ENCODE data around the gene ZNF219. TPM values are rescaled to one million over a fixed set of nuclear protein-coding genes. Genes with fewer than 3 reads are reported as not detected.

ZNF219 gene
- total RNA-seq, 1 experiment from 2014 or later: 3.8 TPM

- no peak for DNase-seq
- no peaks in the 10 kb centered on the region for H4K20me1 ChIP-seq (ENCODE audit: insufficient read depth, low read depth, low read length)
- H2AFZ ChIP-seq (ENCODE audit: low read length): no peak overlapping the region
- no peaks in the 10 kb centered on the region for H3K4me1 ChIP-seq (ENCODE audit: low read length)
- no peak overlapping the region for H3K4me3 ChIP-seq (ENCODE audit: low read length)
- H3K79me2 ChIP-seq (ENCODE audit: low read length): no peaks in the 10 kb centered on the region
- no peaks in the 10 kb centered on the region for H3K9me3 ChIP-seq (ENCODE audit: low read length)
- H3K9me2 ChIP-seq (replicated peaks; ENCODE audit: insufficient read depth, low read length): no peaks in the 10 kb centered on the region
- no peak overlapping the region for H3K27ac ChIP-seq (ENCODE audit: low read length)
- no peaks in the 10 kb centered on the region for H3K36me3 ChIP-seq (ENCODE audit: insufficient read depth, low read length)
- no peak overlapping the region for H3K4me2 ChIP-seq (ENCODE audit: low read depth, low read length, poor library complexity, severe bottlenecking)
- H3K9ac ChIP-seq (ENCODE audit: low read length): no peak overlapping the region
- no peaks in the 10 kb centered on the region for H3K27me3 ChIP-seq (ENCODE audit: low read length)
Observed at GRCh38 chr14:21081521-21082142, 16.8 kb downstream of the ZNF219 start.

- no peaks in the 10 kb centered on the region for H3K9me2 ChIP-seq (replicated peaks; ENCODE audit: insufficient read depth, low read length)
- H4K20me1 ChIP-seq (ENCODE audit: insufficient read depth, low read depth, low read length): no peaks in the 10 kb centered on the region
- H2AFZ ChIP-seq (ENCODE audit: low read length): no peak overlapping the region
- no peaks in the 10 kb centered on the region for H3K36me3 ChIP-seq (ENCODE audit: insufficient read depth, low read length)
- DNase-seq: no peak
- no peak overlapping the region for H3K27ac ChIP-seq (ENCODE audit: low read length)
- no peaks in the 10 kb centered on the region for H3K79me2 ChIP-seq (ENCODE audit: low read length)
- no peaks in the 10 kb centered on the region for H3K27me3 ChIP-seq (ENCODE audit: low read length)
- H3K4me3 ChIP-seq (ENCODE audit: low read length): no peak overlapping the region
- no peaks in the 10 kb centered on the region for H3K9me3 ChIP-seq (ENCODE audit: low read length)
- H3K4me1 ChIP-seq (ENCODE audit: low read length): no peaks in the 10 kb centered on the region
- H3K4me2 ChIP-seq (ENCODE audit: low read depth, low read length, poor library complexity, severe bottlenecking): no peak overlapping the region
- no peak overlapping the region for H3K9ac ChIP-seq (ENCODE audit: low read length)
Observed at GRCh38 chr14:21078726-21079125, 19.7 kb downstream of the ZNF219 start.

- Histone ChIP-seq H4K20me1 (ENCODE audit: insufficient read depth, low read depth, low read length) (no peaks in the 10 kb centered on the region), H3K9ac (ENCODE audit: low read length) (no peak overlapping the region), H3K4me2 (ENCODE audit: low read depth, low read length, poor library complexity, severe bottlenecking) (no peak overlapping the region), H2AFZ (ENCODE audit: low read length) (no peak overlapping the region), H3K4me1 (ENCODE audit: low read length) (no peaks in the 10 kb centered on the region), H3K79me2 (ENCODE audit: low read length) (no peaks in the 10 kb centered on the region), H3K27me3 (ENCODE audit: low read length) (no peaks in the 10 kb centered on the region), H3K27ac (ENCODE audit: low read length) (no peak overlapping the region), H3K36me3 (ENCODE audit: insufficient read depth, low read length) (no peaks in the 10 kb centered on the region), H3K9me3 (ENCODE audit: low read length) (no peaks in the 10 kb centered on the region), H3K4me3 (ENCODE audit: low read length) (no peak overlapping the region), H3K9me2 (replicated peaks; ENCODE audit: insufficient read depth, low read length) (no peaks in the 10 kb centered on the region)
- no peak for DNase-seq
Observed at GRCh38 chr14:21078287-21078686, 20.2 kb downstream of the ZNF219 start.

GRCh38 chr14:21077672-21078071 lies 20.8 kb downstream of the ZNF219 start:
- Histone ChIP-seq H3K9ac (ENCODE audit: low read length) (no peak overlapping the region), H3K9me2 (replicated peaks; ENCODE audit: insufficient read depth, low read length) (no peaks in the 10 kb centered on the region), H3K36me3 (ENCODE audit: insufficient read depth, low read length) (no peaks in the 10 kb centered on the region), H3K4me1 (ENCODE audit: low read length) (no peaks in the 10 kb centered on the region), H2AFZ (ENCODE audit: low read length) (no peak overlapping the region), H3K27me3 (ENCODE audit: low read length) (no peaks in the 10 kb centered on the region), H3K79me2 (ENCODE audit: low read length) (no peaks in the 10 kb centered on the region), H4K20me1 (ENCODE audit: insufficient read depth, low read depth, low read length) (no peaks in the 10 kb centered on the region), H3K4me3 (ENCODE audit: low read length) (no peak overlapping the region), H3K9me3 (ENCODE audit: low read length) (no peaks in the 10 kb centered on the region), H3K27ac (ENCODE audit: low read length) (no peak overlapping the region), H3K4me2 (ENCODE audit: low read depth, low read length, poor library complexity, severe bottlenecking) (no peak overlapping the region)
- no peak for DNase-seq

GRCh38 chr14:21075719-21076437 lies 22.6 kb downstream of the ZNF219 start:
- H3K4me3 ChIP-seq (ENCODE audit: low read length): no peak overlapping the region
- no peak overlapping the region for H3K4me2 ChIP-seq (ENCODE audit: low read depth, low read length, poor library complexity, severe bottlenecking)
- H3K27ac ChIP-seq (ENCODE audit: low read length): no peak overlapping the region
- H3K27me3 ChIP-seq (ENCODE audit: low read length): 0 out of 2 replicates have a peak, but pooled peaks cover 3% of the 10 kb centered on the region
- H3K4me1 ChIP-seq (ENCODE audit: low read length): peaks cover 16% of the 10 kb centered on the region
- no peaks in the 10 kb centered on the region for H3K9me3 ChIP-seq (ENCODE audit: low read length)
- H3K9me2 ChIP-seq (replicated peaks; ENCODE audit: insufficient read depth, low read length): no peaks in the 10 kb centered on the region
- no peak overlapping the region for H3K9ac ChIP-seq (ENCODE audit: low read length)
- no peak for DNase-seq
- no peak overlapping the region for H2AFZ ChIP-seq (ENCODE audit: low read length)
- H3K36me3 ChIP-seq (ENCODE audit: insufficient read depth, low read length): no peaks in the 10 kb centered on the region
- no peaks in the 10 kb centered on the region for H3K79me2 ChIP-seq (ENCODE audit: low read length)
- H4K20me1 ChIP-seq (ENCODE audit: insufficient read depth, low read depth, low read length): no peaks in the 10 kb centered on the region

GRCh38 chr14:21074398-21075272 lies 23.8 kb downstream of the ZNF219 start:
- Histone ChIP-seq H3K27me3 (ENCODE audit: low read length) (peaks cover 3% of the 10 kb centered on the region; the same call in 1 of the 2 replicates), H4K20me1 (ENCODE audit: insufficient read depth, low read depth, low read length) (no peaks in the 10 kb centered on the region), H3K79me2 (ENCODE audit: low read length) (no peaks in the 10 kb centered on the region), H3K27ac (ENCODE audit: low read length) (no peak overlapping the region), H3K9me2 (replicated peaks; ENCODE audit: insufficient read depth, low read length) (no peaks in the 10 kb centered on the region), H3K36me3 (ENCODE audit: insufficient read depth, low read length) (no peaks in the 10 kb centered on the region), H3K4me2 (ENCODE audit: low read depth, low read length, poor library complexity, severe bottlenecking) (no peak overlapping the region), H3K9me3 (ENCODE audit: low read length) (no peaks in the 10 kb centered on the region), H3K9ac (ENCODE audit: low read length) (no peak overlapping the region), H2AFZ (ENCODE audit: low read length) (no peak overlapping the region), H3K4me1 (ENCODE audit: low read length) (peaks cover 26% of the 10 kb centered on the region), H3K4me3 (ENCODE audit: low read length) (no peak overlapping the region)
- no peak for DNase-seq

GRCh38 chr14:21073921-21074320 lies 24.5 kb downstream of the ZNF219 start:
- peaks cover 3% of the 10 kb centered on the region; the same call in 1 of the 2 replicates for H3K27me3 ChIP-seq (ENCODE audit: low read length)
- H3K4me1 ChIP-seq (ENCODE audit: low read length): peaks cover 26% of the 10 kb centered on the region

GRCh38 chr14:21072781-21073339 lies 25.6 kb downstream of the ZNF219 start:
- no peak overlapping the region for H3K4me2 ChIP-seq (ENCODE audit: low read depth, low read length, poor library complexity, severe bottlenecking)
- no peak for DNase-seq
- no peaks in the 10 kb centered on the region for H3K9me2 ChIP-seq (replicated peaks; ENCODE audit: insufficient read depth, low read length)
- peaks cover 3% of the 10 kb centered on the region; the same call in 1 of the 2 replicates for H3K27me3 ChIP-seq (ENCODE audit: low read length)
- no peaks in the 10 kb centered on the region for H4K20me1 ChIP-seq (ENCODE audit: insufficient read depth, low read depth, low read length)
- no peaks in the 10 kb centered on the region for H3K36me3 ChIP-seq (ENCODE audit: insufficient read depth, low read length)
- peaks cover 26% of the 10 kb centered on the region for H3K4me1 ChIP-seq (ENCODE audit: low read length)
- no peak overlapping the region for H3K27ac ChIP-seq (ENCODE audit: low read length)
- H3K79me2 ChIP-seq (ENCODE audit: low read length): no peaks in the 10 kb centered on the region
- H2AFZ ChIP-seq (ENCODE audit: low read length): no peak overlapping the region
- H3K4me3 ChIP-seq (ENCODE audit: low read length): no peak overlapping the region
- H3K9ac ChIP-seq (ENCODE audit: low read length): no peak overlapping the region
- H3K9me3 ChIP-seq (ENCODE audit: low read length): no peaks in the 10 kb centered on the region

More at GRCh38 chr14:21073921-21074320, 24.5 kb downstream of the ZNF219 start:
- Histone ChIP-seq H4K20me1 (ENCODE audit: insufficient read depth, low read depth, low read length) (no peaks in the 10 kb centered on the region), H3K9ac (ENCODE audit: low read length) (no peak overlapping the region), H3K27ac (ENCODE audit: low read length) (no peak overlapping the region), H3K4me3 (ENCODE audit: low read length) (no peak overlapping the region), H3K9me3 (ENCODE audit: low read length) (no peaks in the 10 kb centered on the region), H2AFZ (ENCODE audit: low read length) (no peak overlapping the region), H3K9me2 (replicated peaks; ENCODE audit: insufficient read depth, low read length) (no peaks in the 10 kb centered on the region), H3K4me2 (ENCODE audit: low read depth, low read length, poor library complexity, severe bottlenecking) (no peak overlapping the region), H3K36me3 (ENCODE audit: insufficient read depth, low read length) (no peaks in the 10 kb centered on the region), H3K79me2 (ENCODE audit: low read length) (no peaks in the 10 kb centered on the region)
- no peak for DNase-seq

All from Karpas-422 (cell line).